HG02623 (cell line): ENCODE measurements around the gene VPS13D.
"Not testable (repeated sequence)": the region's sequence is repeated elsewhere in the genome, so short reads cannot be mapped to it uniquely, and the experiment has no call there.

Experiments used
- ATAC-seq: cut with Tn5 transposase; IDR thresholded peaks from one replicate; pipeline ENCODE4 v1.9.1; 2021; ENCODE audit warnings: moderate library complexity; ENCODE audit not compliant: unreplicated experiment

Gene VPS13D

GRCh38 chr1:12506281-12507280 lies 276.8 kb downstream of the VPS13D start:
- no peak for ATAC-seq

GRCh38 chr1:12507631-12508030 lies 277.8 kb downstream of the VPS13D start:
- ATAC-seq, result no peak

- ATAC-seq, result no peak
These were observed 279.0 kb downstream of the VPS13D start for GRCh38 chr1:12508849-12509248.

GRCh38 chr1:12511128-12511484 lies 281.3 kb downstream of the VPS13D start:
- no peak for ATAC-seq

GRCh38 chr1:12511516-12512468 lies 282.0 kb downstream of the VPS13D start:
- no peak for ATAC-seq

GRCh38 chr1:12513181-12513580 lies 283.4 kb downstream of the VPS13D start:
- no peak for ATAC-seq

- no peak for ATAC-seq
These were observed 284.8 kb downstream of the VPS13D start for GRCh38 chr1:12514590-12514989.

- no peak for ATAC-seq
These were observed 285.4 kb downstream of the VPS13D start for GRCh38 chr1:12515234-12515633.

GRCh38 chr1:12516741-12517140 lies 286.9 kb downstream of the VPS13D start:
- no peak for ATAC-seq

GRCh38 chr1:12518931-12519692 lies 289.3 kb downstream of the VPS13D start:
- ATAC-seq, result no peak

- no peak for ATAC-seq
These were observed 290.0 kb downstream of the VPS13D start for GRCh38 chr1:12519693-12520364.

- no peak for ATAC-seq
These were observed 291.3 kb downstream of the VPS13D start for GRCh38 chr1:12521096-12521495.

- ATAC-seq, result not testable (repeated sequence)
These were observed 292.9 kb downstream of the VPS13D start for GRCh38 chr1:12522780-12523179.

- no peak for ATAC-seq
These were observed 294.4 kb downstream of the VPS13D start for GRCh38 chr1:12524266-12524665.

- ATAC-seq, result no peak
These were observed 295.7 kb downstream of the VPS13D start for GRCh38 chr1:12525311-12526181.

GRCh38 chr1:12527564-12527963 lies 297.7 kb downstream of the VPS13D start:
- no peak for ATAC-seq

- ATAC-seq, result no peak
These were observed 298.4 kb downstream of the VPS13D start for GRCh38 chr1:12528021-12528852.

- no peak for ATAC-seq
These were observed 299.9 kb downstream of the VPS13D start for GRCh38 chr1:12529640-12530174.
